Karpas-422 (cell line): Measurements from ENCODE around the gene GSS. TPM values are rescaled to one million over a fixed set of nuclear protein-coding genes. Genes with fewer than 3 reads are reported as not detected.
"Not testable (repeated sequence)": the region's sequence is repeated elsewhere in the genome, so short reads cannot be mapped to it uniquely, and the experiment has no call there.

ENCODE experiments used
- DNase-seq: peaks from one replicate; pipeline ENCODE4 v3.0.0-alpha.2; 2015
- H2AFZ ChIP-seq: fragments of 200-600 bp; sonication (generic); 2 replicates; pipeline ENCODE4 v1.6.1; 2014; ENCODE audit warnings: antibody characterized with exemption, low read length, mixed read lengths
- H3K27ac ChIP-seq: fragments of 200-600 bp; sonication (generic); 2 replicates; pipeline ENCODE4 v1.5.1; 2014; ENCODE audit warnings: mild to moderate bottlenecking, low read length, moderate library complexity
- H3K27me3 ChIP-seq: fragments of 200-600 bp; sonication (generic); 2 replicates; pipeline ENCODE4 v1.6.1; 2014; ENCODE audit warnings: low read length, mixed read lengths
- H3K36me3 ChIP-seq: fragments of 200-600 bp; sonication (generic); 2 replicates; pipeline ENCODE4 v1.6.1; 2014; ENCODE audit warnings: low read length, mixed read lengths; ENCODE audit not compliant: insufficient read depth
- H3K4me1 ChIP-seq: fragments of 200-600 bp; sonication (generic); 2 replicates; pipeline ENCODE4 v1.6.1; 2014; ENCODE audit warnings: mild to moderate bottlenecking, low read length, mixed read lengths
- H3K4me2 ChIP-seq: fragments of 200-600 bp; sonication (generic); 2 replicates; pipeline ENCODE4 v1.6.1; 2014; ENCODE audit warnings: low read length, low read depth, mild to moderate bottlenecking; ENCODE audit not compliant: poor library complexity, severe bottlenecking
- H3K4me3 ChIP-seq: fragments of 200-600 bp; sonication (generic); 2 replicates; pipeline ENCODE4 v1.5.1; 2014; ENCODE audit warnings: mild to moderate bottlenecking, antibody characterized with exemption, low read length, mixed read lengths
- H3K79me2 ChIP-seq: fragments of 200-600 bp; sonication (generic); 2 replicates; pipeline ENCODE4 v1.6.1; 2014; ENCODE audit warnings: mild to moderate bottlenecking, low read length, mixed read lengths
- H3K9ac ChIP-seq: fragments of 200-600 bp; sonication (generic); 2 replicates; pipeline ENCODE4 v1.6.0; 2014; ENCODE audit warnings: low read length
- H3K9me2 ChIP-seq: fragments of 200-600 bp; sonication (generic), shearing (Covaris generic); replicated peaks from 2 replicates; pipeline ENCODE4 v1.6.0; 2014; ENCODE audit warnings: mild to moderate bottlenecking, low read length, moderate library complexity; ENCODE audit not compliant: insufficient read depth
- H3K9me3 ChIP-seq: fragments of 300-700, 200-600 bp; sonication (generic); 2 replicates; pipeline ENCODE4 v1.6.1; 2014; ENCODE audit warnings: low read length, mixed read lengths
- H4K20me1 ChIP-seq: fragments of 200-600 bp; sonication (generic); 2 replicates; pipeline ENCODE4 v1.6.1; 2014; ENCODE audit warnings: mild to moderate bottlenecking, antibody characterized with exemption, low read length, low read depth; ENCODE audit not compliant: insufficient read depth
- total RNA-seq: library from RNA; depleted of rRNA; stranded (reverse); fragments of >200 nt; shearing (Covaris generic); gene quantifications from 2 replicates; pipeline ENCODE4 v1.2.3, GENCODE V29; 2014; ENCODE audit warnings: low replicate concordance

Gene GSS
- total RNA-seq, 1 experiment from 2014 or later, result 24.7 TPM

GRCh38 chr20:34898731-34899130, 56.9 kb downstream of the GSS start:
- H3K36me3 ChIP-seq, H3K9ac ChIP-seq, H3K4me2 ChIP-seq, H4K20me1 ChIP-seq, H3K9me3 ChIP-seq, H3K9me2 ChIP-seq, H2AFZ ChIP-seq, H3K4me1 ChIP-seq, H3K4me3 ChIP-seq, H3K79me2 ChIP-seq, H3K27me3 ChIP-seq, DNase-seq, H3K27ac ChIP-seq: not testable (repeated sequence)

GRCh38 chr20:34898129-34898528, 57.5 kb downstream of the GSS start:
- H3K4me2 ChIP-seq, H3K4me1 ChIP-seq, H3K27ac ChIP-seq, DNase-seq, H3K9me2 ChIP-seq, H3K79me2 ChIP-seq, H4K20me1 ChIP-seq, H3K9ac ChIP-seq, H2AFZ ChIP-seq, H3K27me3 ChIP-seq, H3K4me3 ChIP-seq, H3K36me3 ChIP-seq, H3K9me3 ChIP-seq: not testable (repeated sequence)

GRCh38 chr20:34896086-34896621, 59.5 kb downstream of the GSS start:
- DNase-seq, result no peak

GRCh38 chr20:34895465-34895864, 60.1 kb downstream of the GSS start:
- H4K20me1 ChIP-seq, result no peaks in the 10 kb centered on the region
- no peak overlapping the region for H3K9ac ChIP-seq
- H3K4me2 ChIP-seq, result no peak overlapping the region
- H3K9me2 ChIP-seq, result no peaks in the 10 kb centered on the region
- H3K9me3 ChIP-seq, result no peaks in the 10 kb centered on the region
- DNase-seq, result no peak
- no peaks in the 10 kb centered on the region for H3K27me3 ChIP-seq
- no peak overlapping the region for H3K4me3 ChIP-seq
- no peak overlapping the region for H2AFZ ChIP-seq
- no peaks in the 10 kb centered on the region for H3K36me3 ChIP-seq
- H3K4me1 ChIP-seq, result no peaks in the 10 kb centered on the region; the same call in 1 of the 2 replicates
- no peak overlapping the region for H3K27ac ChIP-seq
- H3K79me2 ChIP-seq, result no peaks in the 10 kb centered on the region

More at GRCh38 chr20:34896086-34896621, 59.5 kb downstream of the GSS start:
- Histone ChIP-seq H3K27ac (no peak overlapping the region), H3K9ac (no peak overlapping the region), H3K36me3 (no peaks in the 10 kb centered on the region), H3K4me2 (no peak overlapping the region), H3K9me2 (no peaks in the 10 kb centered on the region), H4K20me1 (no peaks in the 10 kb centered on the region), H3K9me3 (no peaks in the 10 kb centered on the region), H2AFZ (no peak overlapping the region), H3K4me1 (no peaks in the 10 kb centered on the region; the same call in 1 of the 2 replicates), H3K79me2 (no peaks in the 10 kb centered on the region), H3K27me3 (no peaks in the 10 kb centered on the region), H3K4me3 (no peak overlapping the region)

- Histone ChIP-seq H3K4me1 (no peaks in the 10 kb centered on the region; the same call in 1 of the 2 replicates), H4K20me1 (no peaks in the 10 kb centered on the region), H3K27me3 (no peaks in the 10 kb centered on the region), H3K4me3 (no peak overlapping the region), H3K9me3 (no peaks in the 10 kb centered on the region), H3K27ac (no peak overlapping the region), H3K79me2 (no peaks in the 10 kb centered on the region), H3K36me3 (no peaks in the 10 kb centered on the region), H3K9ac (no peak overlapping the region), H3K4me2 (no peak overlapping the region), H2AFZ (no peak overlapping the region), H3K9me2 (no peaks in the 10 kb centered on the region)
- no peak for DNase-seq
These were observed 60.9 kb downstream of the GSS start for GRCh38 chr20:34894723-34895122.

- Histone ChIP-seq H3K36me3 (no peaks in the 10 kb centered on the region), H4K20me1 (no peaks in the 10 kb centered on the region), H3K4me2 (no peak overlapping the region), H3K9ac (no peak overlapping the region), H3K79me2 (no peaks in the 10 kb centered on the region), H3K27ac (no peak overlapping the region), H3K9me2 (no peaks in the 10 kb centered on the region), H2AFZ (no peak overlapping the region), H3K4me1 (no peaks in the 10 kb centered on the region; the same call in 1 of the 2 replicates), H3K27me3 (no peaks in the 10 kb centered on the region), H3K4me3 (no peak overlapping the region), H3K9me3 (no peaks in the 10 kb centered on the region)
- DNase-seq, result no peak
These were observed 62.9 kb downstream of the GSS start for GRCh38 chr20:34892671-34893070.

GRCh38 chr20:34891166-34892062, 64.2 kb downstream of the GSS start:
- Histone ChIP-seq H3K27ac (no peak overlapping the region), H3K36me3 (no peaks in the 10 kb centered on the region), H3K9ac (no peak overlapping the region), H3K79me2 (no peaks in the 10 kb centered on the region), H3K4me3 (no peak overlapping the region), H2AFZ (no peak overlapping the region), H3K4me1 (peaks cover 8% of the 10 kb centered on the region), H4K20me1 (no peaks in the 10 kb centered on the region), H3K27me3 (no peaks in the 10 kb centered on the region), H3K4me2 (no peak overlapping the region), H3K9me3 (no peaks in the 10 kb centered on the region), H3K9me2 (no peaks in the 10 kb centered on the region)
- DNase-seq, result no peak

GRCh38 chr20:34888468-34888867, 67.1 kb downstream of the GSS start:
- H4K20me1 ChIP-seq, result no peaks in the 10 kb centered on the region
- no peak overlapping the region for H3K27ac ChIP-seq
- no peak overlapping the region for H3K9ac ChIP-seq
- no peaks in the 10 kb centered on the region for H3K9me3 ChIP-seq
- no peak for DNase-seq
- no peaks in the 10 kb centered on the region for H3K9me2 ChIP-seq
- H3K79me2 ChIP-seq, result no peaks in the 10 kb centered on the region
- no peak overlapping the region for H3K4me2 ChIP-seq
- peaks cover 8% of the 10 kb centered on the region for H3K4me1 ChIP-seq
- H2AFZ ChIP-seq, result no peak overlapping the region
- no peak overlapping the region for H3K4me3 ChIP-seq
- H3K27me3 ChIP-seq, result no peaks in the 10 kb centered on the region
- H3K36me3 ChIP-seq, result no peaks in the 10 kb centered on the region
